ENCODE data around the gene TRPM2. TPM values are rescaled to one million over a fixed set of nuclear protein-coding genes. Genes with fewer than 3 reads are reported as not detected.
"Not testable (repeated sequence)": the region's sequence is repeated elsewhere in the genome, so short reads cannot be mapped to it uniquely, and the experiment has no call there.

Gene TRPM2
- polyA plus RNA-seq, 1 donor, result 2.1 TPM

GRCh38 chr21:44335266-44336059 lies 18.0 kb upstream of the TRPM2 start:
- no peak for DNase-seq

GRCh38 chr21:44337449-44337848 lies 16.0 kb upstream of the TRPM2 start:
- no peak for DNase-seq

GRCh38 chr21:44337941-44338895 lies 15.2 kb upstream of the TRPM2 start:
- peak; percentile 63 for DNase-seq

DNA sequence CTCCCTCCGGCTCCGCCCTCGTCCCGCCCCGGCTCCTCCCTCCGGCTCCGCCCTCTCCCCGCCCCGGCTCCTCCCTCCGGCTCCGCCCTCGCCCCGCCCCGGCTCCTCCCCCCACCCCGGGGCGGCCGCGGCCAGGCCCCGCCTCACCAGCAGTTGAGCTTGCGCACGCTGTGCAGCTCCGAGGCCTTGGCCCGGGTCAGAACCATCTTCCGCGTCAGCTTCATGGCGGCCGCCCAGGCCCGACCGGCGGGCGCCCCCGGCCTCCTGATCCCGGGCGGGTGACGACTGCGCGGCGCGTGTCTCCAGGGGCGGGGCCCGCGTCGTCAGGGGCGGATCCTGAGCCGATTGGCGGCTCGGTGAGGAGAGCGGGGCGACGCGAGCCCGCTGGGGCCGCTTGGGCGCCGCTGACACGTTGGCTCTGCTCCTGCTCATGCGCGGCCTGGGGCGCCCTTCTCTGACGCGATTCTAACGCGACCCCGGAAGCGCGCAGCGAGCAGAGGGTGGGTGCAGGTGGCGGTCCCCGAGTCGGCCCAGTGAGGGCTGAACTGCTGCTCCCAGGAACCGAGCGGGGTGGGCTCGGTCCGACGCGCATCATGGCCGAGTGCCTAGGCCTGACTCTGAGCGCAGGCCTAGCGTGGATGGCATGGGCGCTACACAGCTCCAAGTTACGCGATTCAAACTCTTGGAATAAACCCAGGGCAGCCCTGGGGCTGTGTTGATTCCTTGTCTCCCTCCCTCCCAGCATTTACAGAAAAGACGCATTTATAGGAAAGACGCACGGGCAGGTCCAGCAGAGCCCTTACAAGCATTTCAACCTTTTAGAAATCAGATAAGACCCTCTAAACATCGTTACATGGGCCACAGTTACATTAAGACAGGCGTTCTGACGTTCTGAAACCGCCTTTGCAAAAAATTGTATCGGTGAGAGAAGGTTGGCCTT lies 14.2 kb upstream of the TRPM2 start, which contains the start of gene CFAP410:
CFAP410 (minus strand) TSS at position 420 of the 940 bp plus-strand sequence; CDS start at position 224, 196 bp downstream.
- peak; percentile 97 for DNase-seq

- not testable (repeated sequence) for DNase-seq
Measured at GRCh38 chr21:44341726-44342458, 11.5 kb upstream of the TRPM2 start.

- DNase-seq, result not testable (repeated sequence)
Measured at GRCh38 chr21:44342981-44343380, 10.4 kb upstream of the TRPM2 start.

DNA sequence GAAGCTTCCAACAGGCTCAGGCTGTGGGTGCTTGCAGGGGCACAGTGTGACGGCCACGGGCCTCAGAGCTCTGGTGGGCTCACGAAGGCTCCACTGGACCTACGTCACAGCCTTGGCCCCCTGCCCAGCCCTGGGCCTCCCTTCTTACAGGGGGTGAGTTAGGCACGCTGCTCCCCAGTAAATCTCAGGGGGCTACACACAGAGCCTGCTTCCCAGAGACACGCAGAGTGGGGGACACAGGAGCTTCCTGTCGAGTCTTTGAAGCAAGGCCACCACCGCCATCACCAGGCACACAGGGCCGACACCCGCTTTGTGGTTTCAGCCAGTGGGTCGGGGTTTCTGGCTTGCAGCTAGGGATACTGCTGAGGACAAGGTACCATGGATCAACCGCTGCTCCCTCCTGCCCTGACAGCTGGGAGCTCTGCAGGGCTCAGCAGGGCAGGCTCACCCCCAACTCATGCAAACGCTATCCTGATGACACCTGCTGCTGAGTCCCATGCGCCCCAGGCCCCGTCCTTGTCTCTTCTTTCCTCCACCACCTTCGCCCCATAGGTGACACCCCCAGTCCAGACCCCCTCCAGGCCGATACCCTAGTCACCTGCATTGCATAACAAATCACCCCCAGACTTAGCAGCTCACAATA lies 8.8 kb upstream of the TRPM2 start:
- no peak for DNase-seq

DNA sequence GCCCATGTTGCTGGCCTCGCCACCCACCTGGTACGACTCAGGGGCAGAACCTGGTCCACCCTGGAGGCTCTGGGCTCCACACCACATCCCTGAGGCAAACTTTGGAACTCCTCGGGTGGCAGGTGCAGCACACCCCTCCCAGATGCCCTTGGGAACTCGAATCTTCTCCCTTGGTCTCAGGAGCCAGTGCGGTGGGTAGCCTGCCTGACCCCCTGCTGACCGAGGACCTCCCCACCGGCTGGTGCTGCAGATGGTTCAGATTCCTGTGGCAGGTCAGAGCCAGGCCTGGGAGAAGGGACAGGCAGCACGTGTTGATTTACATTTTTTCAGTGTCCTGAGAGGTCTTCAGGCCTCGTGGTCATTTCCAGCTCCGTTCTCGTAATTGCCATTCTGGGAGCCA lies 7.9 kb upstream of the TRPM2 start:
- DNase-seq, result no peak

GRCh38 chr21:44347911-44348451 lies 5.4 kb upstream of the TRPM2 start:
- DNase-seq, result no peak

- DNase-seq, result no peak
Measured at GRCh38 chr21:44348861-44349260, 4.6 kb upstream of the TRPM2 start.

- DNase-seq, result no peak
Measured at GRCh38 chr21:44349416-44349846, 4.0 kb upstream of the TRPM2 start.

DNA sequence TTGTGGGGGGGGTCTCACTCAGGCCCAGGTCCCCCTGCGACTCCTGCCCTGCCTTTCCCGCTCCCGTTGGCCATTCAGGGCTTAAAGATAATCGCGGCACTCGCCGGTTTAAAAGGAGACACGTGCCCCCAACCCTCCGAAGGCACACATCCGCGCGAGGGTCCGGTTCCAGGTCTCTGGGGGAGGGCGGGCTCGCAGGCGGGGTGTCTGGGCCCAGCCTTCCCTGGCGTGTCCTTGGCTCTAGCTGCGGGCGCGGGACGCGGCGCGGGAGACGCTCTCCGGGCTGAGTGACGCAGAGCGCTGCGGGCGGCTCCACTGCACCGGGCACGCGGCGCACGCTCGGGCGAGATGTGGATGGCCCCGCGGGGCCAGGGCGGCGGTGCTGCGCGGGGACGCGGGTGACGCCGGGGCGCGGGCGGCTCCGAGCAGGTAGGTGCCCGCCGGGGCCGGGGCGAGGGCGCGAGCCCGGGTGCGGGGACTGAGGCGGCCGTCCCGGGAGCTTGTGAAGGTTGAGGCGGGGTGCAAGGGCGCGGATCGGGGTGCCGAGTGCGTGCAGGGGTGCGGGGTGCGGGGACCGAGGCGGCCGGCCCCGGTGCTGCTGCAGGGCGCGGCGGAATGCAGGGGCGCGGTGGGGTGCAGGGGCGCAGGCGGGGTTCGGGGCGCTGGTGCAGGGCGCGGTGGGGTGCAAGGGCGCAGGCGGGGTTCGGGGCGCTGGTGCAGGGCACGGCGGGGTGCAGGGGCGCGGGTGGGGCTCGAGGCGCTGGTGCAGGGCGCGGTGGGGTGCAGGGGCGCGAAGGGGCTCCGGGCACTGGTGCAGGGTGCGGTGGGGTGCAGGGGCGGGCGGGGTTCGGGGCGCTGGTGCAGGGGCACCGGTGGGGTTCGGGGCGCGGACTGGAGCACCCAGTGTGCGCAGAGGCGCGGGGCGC lies 3.3 kb upstream of the TRPM2 start:
- no peak for DNase-seq

DNA sequence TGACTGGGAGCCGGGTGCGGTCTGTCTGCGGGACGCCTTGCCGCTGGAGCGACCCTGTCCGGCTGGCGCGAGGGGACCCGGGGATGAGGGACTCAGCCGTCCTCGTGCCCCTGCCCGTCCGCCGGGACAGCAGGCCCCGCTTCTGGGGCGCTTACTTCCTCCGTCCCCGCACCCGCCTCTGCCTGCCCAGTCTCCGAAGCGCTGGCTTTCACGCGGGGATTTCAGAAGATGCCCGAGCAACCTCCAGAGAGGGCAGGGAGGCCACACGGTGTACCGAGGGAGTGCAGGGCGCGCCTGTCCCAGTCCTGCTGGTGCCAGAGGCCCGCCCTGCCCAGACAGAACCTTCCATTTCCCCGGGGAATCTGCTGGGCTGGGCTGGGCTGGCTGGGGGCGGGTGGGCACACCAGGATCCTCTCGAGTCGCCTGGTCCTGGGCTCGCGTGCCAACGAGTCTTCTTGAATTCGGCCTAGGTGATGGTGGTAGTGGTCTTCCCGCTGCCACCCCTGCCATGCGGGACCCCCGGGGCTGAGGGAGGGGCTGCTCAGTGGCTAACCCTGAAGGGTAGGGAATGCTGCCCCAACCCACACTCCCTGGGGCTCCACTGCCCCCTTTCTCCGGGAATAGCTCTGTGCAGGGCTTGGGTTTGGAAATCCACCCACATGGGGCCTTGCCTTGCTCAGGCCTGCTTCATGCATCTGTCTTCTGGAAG lies 2.5 kb upstream of the TRPM2 start:
- no peak for DNase-seq

DNA sequence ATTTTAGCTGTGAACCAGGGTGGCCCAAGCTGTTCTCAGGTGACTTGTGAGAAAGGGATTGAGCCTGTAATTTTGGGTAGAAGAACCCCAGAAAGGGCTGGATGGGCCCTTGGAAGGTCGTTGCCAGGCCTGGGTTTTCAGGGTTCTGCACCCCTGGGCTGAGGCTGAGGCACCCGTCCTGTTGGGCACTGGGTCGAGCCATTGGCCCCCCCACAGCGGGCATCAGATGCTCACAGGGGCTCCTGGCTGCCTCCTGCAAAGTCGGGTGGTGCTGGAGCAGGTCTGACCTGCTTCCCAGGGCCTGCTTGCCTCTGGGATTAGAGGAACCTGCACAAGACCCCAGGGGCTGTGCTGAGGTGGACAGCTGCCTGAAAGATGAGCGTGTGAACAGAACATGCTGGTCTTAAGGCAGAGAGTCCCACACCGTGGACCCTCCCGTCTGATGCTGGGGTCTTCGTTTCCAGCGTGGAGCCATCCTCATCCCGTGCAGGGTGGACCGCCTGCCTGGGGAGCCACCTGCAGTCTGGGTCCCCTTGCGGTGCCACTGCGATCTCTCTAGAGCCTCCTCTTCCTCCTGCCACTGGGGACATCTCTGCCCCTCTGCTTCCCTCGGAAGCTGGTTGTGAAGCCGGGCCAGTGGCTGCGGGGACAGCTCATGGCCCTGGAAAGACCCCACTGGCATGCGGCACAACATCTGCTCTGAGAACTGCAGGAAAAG lies 1.7 kb upstream of the TRPM2 start:
- DNase-seq, result no peak

DNA sequence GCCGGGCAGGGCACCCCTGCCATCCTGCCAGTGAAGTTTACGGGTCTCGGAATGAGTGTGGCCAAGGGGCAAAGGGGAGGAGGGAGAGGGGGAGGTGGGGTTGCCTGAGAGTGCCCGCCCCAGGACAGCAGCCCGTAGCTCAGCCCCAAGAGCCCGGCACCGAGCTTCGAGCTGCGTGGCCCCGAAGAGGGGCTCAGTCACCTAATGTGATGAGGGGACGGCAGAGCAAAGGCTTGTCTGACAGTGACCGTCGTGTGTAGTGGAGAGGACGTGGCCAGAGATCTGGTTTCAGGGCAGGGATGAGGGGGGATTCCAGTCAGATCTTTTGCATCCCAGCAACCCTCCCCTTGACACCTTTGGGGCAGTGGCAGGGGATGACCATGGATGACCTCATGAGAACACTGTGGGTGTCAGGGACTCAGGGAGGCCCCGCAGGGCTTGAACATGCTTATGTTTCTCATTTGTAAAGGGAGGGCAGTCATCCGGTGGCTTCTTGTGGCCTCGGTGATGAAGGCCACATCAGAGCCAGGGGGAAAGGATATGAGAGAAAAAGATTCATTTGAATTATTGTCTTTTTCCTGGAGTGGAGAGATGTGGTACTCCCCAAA lies 1.1 kb upstream of the TRPM2 start:
- no peak for DNase-seq

DNA sequence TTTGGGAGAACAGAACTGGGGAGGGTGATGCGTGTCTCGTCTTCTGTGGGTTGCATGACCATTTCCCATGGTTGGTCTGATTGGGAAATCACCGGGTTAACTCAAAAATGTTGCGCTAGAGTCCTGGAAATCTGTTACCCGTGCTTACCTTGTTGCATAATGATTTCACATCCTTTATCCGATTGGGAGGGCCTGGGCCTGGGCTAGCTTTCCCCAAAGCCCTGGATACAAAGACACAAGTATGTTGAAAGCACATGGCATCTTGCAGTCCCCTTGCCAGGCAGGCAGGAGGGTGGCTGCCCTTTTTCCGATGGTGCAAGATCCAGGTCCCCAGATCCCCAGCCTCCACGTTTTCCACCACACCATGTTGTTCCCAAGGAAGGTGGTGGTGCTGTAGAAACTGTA lies 582 bp downstream of the TRPM2 start:
- DNase-seq, result no peak
